ENCODE results near the gene TMCO6.
"Not testable (repeated sequence)": the region's sequence is repeated elsewhere in the genome, so short reads cannot be mapped to it uniquely, and the experiment has no call there.

TMCO6 gene

DNA sequence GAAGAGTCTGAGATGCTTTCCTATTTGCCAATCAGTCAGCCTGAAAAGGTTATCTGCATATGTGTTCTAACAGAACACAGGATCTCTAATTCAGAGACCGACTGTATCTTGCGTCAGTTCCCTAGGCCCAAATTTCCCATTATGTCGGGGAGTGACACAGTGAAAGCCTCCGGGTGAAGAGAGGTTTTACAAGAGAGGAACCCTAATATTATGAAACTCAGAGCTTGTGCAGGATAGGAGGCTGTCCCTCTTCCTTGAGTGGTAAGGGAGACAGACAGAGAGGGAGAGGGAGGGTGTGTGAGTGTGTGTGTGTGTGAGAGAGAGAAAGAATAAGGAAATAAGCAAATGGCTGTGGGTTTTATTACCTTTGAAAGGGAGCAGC lies 8.2 kb upstream of the TMCO6 start:
- no peak for DNase-seq

GRCh38 chr5:140631831-140632365 lies 7.4 kb upstream of the TMCO6 start:
- peak; percentile 60 for DNase-seq

DNA sequence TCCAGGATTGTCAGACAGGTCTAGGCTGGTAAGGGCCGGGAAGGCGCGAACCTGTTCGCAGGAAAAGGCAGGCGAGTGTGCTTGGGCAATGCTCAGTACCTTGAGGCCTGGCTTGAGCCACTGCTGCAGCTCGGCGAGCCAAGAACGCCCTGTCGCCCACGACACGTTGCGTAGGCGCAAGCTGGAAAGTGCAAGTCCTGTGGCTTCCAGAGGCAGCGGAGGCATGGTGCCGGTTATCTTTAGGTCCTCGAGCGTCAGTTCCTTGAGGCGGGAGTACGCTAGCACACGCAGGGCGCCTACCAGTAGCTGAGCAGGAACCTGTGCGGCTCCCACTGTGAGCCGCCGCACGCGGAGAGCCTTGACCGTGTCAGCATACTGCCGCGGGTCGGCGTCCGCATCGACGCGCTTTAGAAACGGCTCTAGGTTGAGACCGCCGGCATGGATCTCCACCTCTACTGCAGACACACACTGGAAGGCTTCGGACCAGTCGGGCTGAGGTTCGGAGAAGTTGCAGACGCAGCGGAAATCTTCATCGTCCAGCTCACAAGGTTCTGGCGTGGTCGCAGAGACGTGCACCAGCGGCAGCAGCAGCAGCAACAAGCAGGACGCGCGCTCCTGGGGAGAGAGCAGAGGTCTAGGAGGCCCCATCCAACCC lies 6.8 kb upstream of the TMCO6 start:
- peak; percentile 48 for DNase-seq

- peak; percentile 48 for DNase-seq
Measured at GRCh38 chr5:140633021-140633471, 6.2 kb upstream of the TMCO6 start, which contains the start of gene CD14. Gene CD14, minus strand, starts transcription at chr5:140633175. Its CDS starts 104 bp downstream, at chr5:140633071.

GRCh38 chr5:140633501-140633900 lies 5.8 kb upstream of the TMCO6 start:
- DNase-seq: no peak

GRCh38 chr5:140634103-140634502 lies 5.1 kb upstream of the TMCO6 start:
- DNase-seq: no peak

DNA sequence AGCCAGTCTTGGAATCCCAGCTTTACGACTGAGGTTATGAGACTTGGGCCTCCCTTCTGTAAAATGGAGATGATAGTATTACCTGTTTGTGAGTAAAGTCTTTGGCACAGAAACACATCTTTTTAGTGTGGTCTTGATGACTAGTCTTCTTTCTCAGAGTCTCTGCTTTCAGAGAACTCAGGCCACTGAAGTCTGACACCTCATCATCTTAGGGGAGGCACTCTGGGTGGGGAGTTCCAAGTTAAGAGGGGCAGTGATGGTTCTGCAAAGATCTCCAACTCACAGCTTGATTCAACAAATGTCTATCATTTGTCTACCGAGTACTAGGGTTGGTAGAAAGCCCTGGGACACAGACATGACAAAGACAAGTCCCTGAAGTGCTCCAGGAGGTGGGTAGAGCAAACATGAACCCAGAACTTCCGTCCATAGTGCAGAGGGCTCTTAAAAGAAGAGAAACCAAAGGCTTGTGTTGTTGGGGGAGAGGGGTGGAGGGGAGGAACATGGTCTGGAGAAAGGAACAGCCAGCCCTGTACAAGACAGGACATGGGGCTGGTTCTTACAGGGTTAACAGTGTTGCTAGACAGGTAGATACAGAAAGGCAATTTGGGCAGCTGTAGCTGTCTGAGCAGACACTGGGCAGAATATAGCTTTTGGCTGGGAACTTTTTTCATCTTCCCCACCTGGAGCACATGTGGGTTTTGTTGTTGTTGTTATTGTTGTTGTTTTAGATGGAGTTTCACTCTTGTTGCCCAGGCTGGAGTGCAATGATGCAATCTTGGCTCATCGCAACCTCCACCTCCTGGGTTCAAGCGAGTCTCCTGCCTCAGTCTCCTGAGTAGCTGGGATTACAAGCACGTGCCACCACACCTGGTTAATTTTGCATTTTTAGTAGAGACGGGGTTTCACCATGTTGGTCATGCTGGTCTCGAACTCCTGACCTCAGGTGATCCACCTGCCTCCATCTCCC lies 3.7 kb upstream of the TMCO6 start:
- DNase-seq: no peak

DNA sequence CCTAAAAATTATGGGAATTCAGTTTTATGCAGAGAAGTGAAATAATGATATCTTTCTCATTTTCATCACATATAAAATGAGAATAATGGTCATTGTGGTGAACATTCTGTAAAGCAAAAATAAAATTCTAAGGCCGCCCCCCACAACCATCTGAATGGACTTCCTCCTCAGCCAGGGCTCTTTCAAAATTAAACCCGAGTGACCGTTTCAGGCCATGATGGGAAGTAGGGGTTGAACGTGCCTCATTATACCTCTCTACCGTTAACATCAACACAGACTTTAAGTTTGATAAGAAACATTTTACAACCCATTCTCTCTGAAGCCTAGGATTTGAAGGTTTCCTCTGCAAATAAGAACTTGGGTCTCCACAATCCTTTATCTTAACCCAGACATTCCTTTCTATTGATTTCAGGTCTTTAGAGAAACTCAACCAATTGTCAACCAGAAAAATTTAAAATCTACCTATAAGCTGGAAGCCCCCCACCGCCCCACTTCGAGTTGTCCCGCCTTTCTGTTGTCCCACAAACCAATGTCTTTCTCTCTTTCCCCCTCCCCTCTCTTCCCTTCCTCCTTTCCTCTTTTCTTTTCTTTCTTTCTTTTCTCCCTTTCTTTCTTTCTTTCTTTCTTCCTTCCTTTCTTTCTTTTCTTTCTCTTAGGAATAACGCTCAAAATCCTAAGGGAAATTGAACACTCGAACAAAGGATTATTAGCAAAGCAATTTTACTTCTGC lies 1.7 kb upstream of the TMCO6 start:
- DNase-seq: no peak

GRCh38 chr5:140638898-140639147 lies 428 bp upstream of the TMCO6 start:
- DNase-seq: not testable (repeated sequence)

- DNase-seq: no peak
Measured at GRCh38 chr5:140641716-140642115, 2.5 kb downstream of the TMCO6 start.

DNA sequence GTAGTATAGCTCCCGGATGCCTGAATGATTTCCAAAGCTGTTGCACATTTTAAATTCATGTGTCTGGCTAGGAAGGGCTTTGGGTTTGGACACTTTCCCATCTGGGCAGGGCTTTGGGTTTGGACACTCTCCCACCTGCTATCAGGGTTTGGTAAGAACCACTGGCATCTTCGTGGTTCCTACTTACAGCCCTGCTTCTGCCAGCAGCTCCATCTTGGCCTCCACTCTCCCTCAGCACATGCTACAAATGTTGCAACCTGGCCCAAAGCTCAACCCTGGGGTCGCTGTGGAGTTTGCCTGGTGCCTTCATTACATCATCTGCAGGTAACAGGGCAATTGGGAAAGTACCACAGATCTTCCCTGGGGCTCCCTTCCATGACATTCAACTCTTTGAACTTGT lies 3.5 kb downstream of the TMCO6 start:
- no peak for DNase-seq

- no peak for DNase-seq
Measured at GRCh38 chr5:140647042-140647419, 7.8 kb downstream of the TMCO6 start.

- no peak for DNase-seq
Measured at GRCh38 chr5:140658870-140659269, 19.6 kb downstream of the TMCO6 start.

DNA sequence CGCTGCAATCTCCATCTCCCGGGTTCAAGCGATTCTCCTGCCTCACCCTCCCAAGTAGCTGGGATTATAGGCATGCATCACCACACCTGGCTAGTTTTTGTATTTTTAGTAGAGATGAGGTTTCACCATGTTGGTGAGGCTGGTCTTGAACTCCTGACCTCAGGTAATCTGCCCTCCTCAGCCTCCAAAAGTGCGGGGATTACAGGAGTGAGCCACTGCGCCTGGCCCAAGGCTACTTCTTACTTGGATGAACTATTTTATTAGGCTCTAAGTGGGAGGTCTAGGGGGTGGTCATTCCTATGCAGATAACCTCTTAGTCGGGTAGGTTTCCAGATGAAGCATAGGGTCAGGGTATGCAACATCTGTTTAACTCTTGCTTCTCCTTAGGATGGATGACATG lies 21.1 kb downstream of the TMCO6 start:
- DNase-seq: not testable (repeated sequence)

- DNase-seq: no peak
Measured at GRCh38 chr5:140664030-140664358, 24.7 kb downstream of the TMCO6 start.

DNA sequence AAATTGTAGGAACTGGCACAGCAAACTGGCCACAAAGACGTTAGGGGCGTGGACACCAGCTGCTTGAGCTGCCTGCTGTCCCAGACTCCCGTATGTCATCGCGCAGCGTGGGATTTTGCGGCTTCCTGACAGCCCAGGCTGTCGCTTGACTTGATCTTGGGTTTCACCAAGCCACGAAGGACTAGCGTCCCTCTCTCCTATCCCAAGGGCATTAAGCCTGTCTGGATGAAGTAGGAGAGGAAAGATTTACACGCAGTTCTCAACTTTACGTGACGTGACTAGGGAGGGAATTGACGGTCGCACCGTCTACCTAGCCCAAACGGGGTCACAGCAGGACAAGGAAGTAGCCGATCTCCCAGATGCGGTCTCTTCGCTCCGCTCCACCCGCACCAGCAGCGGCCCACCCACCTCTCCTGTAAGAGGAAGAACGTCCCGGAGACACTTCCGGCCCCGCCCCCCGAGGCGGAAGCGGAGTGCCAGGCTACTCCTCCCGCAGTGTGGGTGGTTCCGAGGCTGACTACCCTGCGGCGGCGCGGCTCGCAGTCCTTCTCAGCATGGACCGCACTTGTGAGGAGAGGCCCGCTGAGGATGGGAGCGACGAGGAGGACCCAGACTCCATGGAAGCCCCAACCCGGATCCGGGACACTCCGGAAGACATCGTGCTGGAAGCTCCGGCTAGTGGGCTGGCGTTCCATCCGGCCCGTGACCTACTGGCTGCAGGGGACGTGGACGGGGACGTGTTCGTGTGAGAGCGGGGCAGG lies 25.3 kb downstream of the TMCO6 start, which contains the start of gene WDR55:
Gene WDR55, plus strand, starts transcription at position 546 of the 761 bp plus-strand sequence. Its CDS starts 9 bp downstream, at position 555.
- DNase-seq: peak; percentile 92

DNA sequence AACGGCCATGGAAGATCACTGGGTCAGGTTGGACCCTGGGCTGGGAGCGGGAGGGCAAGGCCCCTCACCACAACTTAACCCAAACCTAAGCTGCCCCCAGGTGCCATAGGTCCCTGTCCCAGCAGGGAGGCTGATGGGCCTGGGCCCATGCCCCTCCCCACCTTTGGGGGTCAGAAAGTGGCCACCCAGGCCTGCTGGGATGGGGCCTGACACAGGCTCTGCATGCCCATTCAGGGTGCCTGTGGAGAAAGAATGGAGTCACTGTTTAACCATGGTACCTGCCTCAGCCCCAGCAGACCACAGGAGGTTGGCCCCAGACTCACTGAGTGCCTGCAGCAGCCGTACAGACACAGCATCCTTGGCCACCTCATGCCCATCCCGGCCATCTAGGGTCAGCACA lies 31.8 kb downstream of the TMCO6 start:
- not testable (repeated sequence) for DNase-seq

DNA sequence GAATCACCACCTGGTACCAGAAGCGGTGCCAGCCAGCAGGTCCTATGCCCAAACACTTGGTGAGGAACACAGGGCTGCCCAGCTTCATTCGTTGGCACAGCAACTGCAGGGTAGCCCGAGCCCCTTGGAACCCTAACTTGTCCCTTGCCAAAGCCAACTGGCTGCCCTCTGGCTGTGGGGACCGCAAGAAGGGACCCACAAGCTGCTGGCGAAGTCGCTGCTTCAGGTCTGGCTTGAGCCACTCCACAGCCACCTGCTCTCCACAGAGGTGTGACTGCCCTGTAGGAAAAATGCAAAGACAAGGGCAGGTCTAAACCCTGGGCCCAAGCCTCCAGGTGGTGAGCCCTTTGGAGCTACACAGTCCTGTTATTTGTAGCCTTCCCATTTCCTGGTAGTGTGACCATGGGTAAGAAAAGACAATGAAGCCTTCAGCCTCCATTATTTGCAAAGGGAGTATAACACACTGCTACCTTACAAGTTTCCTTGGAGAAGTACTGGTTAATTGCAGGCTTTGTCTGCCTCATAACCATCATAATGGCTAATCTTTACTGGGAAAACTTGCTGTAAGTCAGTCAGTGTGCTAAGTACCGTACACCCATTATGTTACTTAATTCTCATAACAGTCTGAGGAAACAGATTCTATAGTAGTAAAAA lies 32.3 kb downstream of the TMCO6 start:
- DNase-seq: no peak

DNA sequence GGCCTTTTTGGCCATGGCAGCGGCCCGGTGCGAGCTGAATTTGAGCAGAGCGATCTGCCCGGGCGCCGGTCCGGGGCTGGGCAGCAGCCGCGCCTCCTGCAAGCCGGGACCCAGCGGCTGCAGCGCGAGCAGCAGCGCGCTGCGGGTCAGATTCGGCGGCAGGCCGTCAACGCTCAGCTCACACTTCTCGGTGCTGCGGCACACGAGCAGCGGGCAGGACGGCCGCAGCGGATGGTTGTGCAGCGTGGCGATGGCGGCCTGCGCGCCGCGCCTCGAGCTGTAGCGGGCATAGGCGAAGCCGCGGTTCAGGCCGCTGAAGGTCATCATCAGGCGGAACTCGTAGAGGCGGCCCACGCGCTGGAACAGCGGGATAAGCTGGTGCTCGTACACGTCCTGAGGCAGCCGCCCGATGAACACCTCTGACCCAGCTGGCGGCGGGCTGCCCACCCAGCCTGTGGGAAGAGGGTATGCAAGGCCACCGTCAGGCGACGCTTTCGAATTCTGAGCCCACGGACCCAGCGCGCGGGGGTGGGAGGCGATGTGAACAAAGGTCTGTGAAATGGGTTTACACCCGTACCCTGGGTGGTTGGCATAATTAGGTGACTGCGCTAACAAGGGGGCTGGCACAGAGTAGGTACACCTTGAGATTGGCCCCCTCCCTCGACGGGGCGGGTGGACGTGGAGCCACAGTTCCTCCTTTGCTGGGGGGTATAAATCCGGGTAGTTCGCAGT lies 33.4 kb downstream of the TMCO6 start:
- no peak for DNase-seq

DNA sequence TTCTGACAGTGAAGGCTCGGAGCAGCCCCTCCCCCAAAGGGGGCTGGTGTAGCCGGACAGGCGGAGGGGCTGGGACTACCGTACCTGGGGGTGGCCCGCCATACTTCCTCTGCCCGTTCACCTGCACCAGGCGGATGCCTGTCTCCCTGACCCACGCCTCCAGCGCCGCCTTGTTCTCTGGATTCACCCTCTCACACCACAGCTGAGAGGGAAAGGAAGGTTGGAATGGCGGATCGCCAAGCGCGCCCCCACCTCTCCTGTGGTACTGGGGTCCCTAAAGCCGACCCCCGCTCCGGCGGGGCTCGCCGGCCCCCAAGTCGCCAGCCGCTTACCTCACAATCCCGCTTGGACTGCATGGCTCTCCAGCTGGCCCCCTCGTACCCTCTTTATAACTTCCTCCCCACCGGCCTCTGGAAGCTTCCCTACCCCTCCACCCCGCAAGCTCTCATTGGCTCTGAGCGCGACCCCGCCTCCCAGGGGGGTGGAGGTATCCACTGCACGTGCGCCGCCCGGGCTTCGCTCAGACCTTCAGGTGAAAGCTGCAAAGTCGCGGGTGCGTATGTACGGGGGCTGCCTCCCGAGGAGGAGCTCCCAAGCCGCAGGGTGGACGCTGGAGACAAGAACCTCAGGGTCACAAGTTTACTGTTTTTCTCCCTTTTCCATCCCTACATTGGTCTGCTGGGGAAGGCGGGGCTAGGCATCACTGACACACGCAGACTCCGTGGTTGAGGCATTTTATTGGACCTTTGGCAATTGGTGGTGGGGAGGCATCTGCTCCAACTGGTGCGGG lies 34.1 kb downstream of the TMCO6 start, which contains the start of gene DND1:
Gene DND1, minus strand, starts transcription at position 390 of the 790 bp plus-strand sequence. Its CDS starts 34 bp downstream, at position 356.
- DNase-seq: no peak
